ENCODE results near the gene RXRG. TPM values are rescaled to one million over a fixed set of nuclear protein-coding genes. Genes with fewer than 3 reads are reported as not detected.
"Not testable (repeated sequence)": the region's sequence is repeated elsewhere in the genome, so short reads cannot be mapped to it uniquely, and the experiment has no call there.

Gene RXRG
- total RNA-seq, 1 donor from 2014 or later, result not detected

DNA sequence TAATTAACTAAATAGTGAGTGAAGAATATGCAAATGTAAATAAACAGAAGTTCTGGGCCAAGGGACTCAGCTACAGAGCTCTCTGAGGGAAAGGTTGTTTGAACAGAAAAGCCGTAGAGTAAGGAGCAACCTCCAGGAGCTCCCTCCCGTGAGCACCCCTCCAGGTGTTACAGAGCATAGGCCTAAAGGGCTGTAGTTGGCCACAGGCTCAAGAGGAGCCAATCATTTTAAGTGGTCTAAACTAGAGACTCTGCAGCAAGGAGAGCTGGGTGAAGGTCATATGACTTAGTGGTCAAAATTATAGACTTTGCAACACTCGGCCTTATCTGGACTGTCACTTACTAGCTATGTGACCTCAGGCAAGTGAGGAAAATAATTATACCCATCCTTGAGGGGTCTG is 19.1 kb upstream of the RXRG start:
- Mint-ChIP-seq H3K27ac (ENCODE audit: unreplicated experiment) (no peak overlapping the region), H3K27me3 (ENCODE audit: unreplicated experiment) (peaks cover 6% of the 10 kb centered on the region), H3K4me1 (ENCODE audit: unreplicated experiment) (no peaks in the 10 kb centered on the region), H3K9me3 (ENCODE audit: unreplicated experiment) (no peaks in the 10 kb centered on the region), H3K4me3 (ENCODE audit: unreplicated experiment) (no peak overlapping the region), H3K36me3 (ENCODE audit: unreplicated experiment) (no peaks in the 10 kb centered on the region)
- TF ChIP-seq, protein P1, sequence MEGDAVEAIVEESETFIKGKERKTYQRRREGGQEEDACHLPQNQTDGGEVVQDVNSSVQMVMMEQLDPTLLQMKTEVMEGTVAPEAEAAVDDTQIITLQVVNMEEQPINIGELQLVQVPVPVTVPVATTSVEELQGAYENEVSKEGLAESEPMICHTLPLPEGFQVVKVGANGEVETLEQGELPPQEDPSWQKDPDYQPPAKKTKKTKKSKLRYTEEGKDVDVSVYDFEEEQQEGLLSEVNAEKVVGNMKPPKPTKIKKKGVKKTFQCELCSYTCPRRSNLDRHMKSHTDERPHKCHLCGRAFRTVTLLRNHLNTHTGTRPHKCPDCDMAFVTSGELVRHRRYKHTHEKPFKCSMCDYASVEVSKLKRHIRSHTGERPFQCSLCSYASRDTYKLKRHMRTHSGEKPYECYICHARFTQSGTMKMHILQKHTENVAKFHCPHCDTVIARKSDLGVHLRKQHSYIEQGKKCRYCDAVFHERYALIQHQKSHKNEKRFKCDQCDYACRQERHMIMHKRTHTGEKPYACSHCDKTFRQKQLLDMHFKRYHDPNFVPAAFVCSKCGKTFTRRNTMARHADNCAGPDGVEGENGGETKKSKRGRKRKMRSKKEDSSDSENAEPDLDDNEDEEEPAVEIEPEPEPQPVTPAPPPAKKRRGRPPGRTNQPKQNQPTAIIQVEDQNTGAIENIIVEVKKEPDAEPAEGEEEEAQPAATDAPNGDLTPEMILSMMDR (IDR thresholded peaks at IDR 0.05), result no peak
- DNase-seq (ENCODE audit: extremely low spot score, unreplicated experiment), result no peak

DNA sequence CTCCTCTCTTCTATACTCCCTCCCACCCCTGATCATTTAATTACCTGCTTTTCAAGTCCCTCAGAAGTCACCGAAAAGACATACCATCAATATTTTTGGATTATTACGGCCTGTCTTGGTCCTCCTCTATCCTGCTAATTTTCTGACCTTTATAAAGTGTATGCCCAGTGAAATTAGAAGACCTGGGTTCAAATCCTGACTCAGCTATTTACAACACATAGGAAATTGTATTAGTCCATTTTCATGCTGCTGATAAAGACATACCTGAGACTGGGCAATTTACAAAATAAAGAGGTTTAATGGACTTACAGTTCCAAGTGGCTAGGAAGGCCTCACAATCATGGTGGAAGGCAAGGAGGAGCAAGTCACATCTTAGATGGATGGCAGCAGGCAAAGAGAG is 14.8 kb upstream of the RXRG start:
- not testable (repeated sequence) for H3K36me3 Mint-ChIP-seq (ENCODE audit: unreplicated experiment); DNase-seq (ENCODE audit: extremely low spot score, unreplicated experiment); H3K27ac Mint-ChIP-seq (ENCODE audit: unreplicated experiment); H3K9me3 Mint-ChIP-seq (ENCODE audit: unreplicated experiment); H3K27me3 Mint-ChIP-seq (ENCODE audit: unreplicated experiment); H3K4me1 Mint-ChIP-seq (ENCODE audit: unreplicated experiment); H3K4me3 Mint-ChIP-seq (ENCODE audit: unreplicated experiment)

DNA sequence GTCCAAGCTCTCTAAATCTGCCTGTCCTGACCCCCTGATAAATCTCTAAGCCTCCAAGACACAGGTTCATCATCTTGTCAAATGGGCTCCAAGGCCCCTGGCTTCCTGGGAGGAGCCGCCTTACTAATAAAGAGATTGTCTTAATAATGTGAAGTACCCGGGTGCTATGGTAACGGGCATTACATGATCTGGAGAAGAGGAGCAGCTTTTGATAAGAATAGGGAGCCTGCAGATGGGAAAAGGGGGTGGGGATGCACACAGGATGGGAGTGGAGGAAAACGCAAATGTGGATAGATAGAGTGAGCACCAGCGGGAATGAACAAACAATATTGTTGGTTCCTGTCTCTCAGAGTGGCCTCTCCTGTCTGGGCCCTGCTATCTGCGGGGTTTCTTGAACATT is 11.9 kb upstream of the RXRG start:
- Mint-ChIP-seq H3K4me1 (ENCODE audit: unreplicated experiment) (no peaks in the 10 kb centered on the region), H3K4me3 (ENCODE audit: unreplicated experiment) (no peak overlapping the region), H3K36me3 (ENCODE audit: unreplicated experiment) (no peaks in the 10 kb centered on the region), H3K27me3 (ENCODE audit: unreplicated experiment) (peaks cover 8% of the 10 kb centered on the region), H3K9me3 (ENCODE audit: unreplicated experiment) (no peaks in the 10 kb centered on the region), H3K27ac (ENCODE audit: unreplicated experiment) (no peak overlapping the region)
- DNase-seq (ENCODE audit: extremely low spot score, unreplicated experiment), result no peak
- TF ChIP-seq, protein P1 (IDR thresholded peaks at IDR 0.05), result no peak

DNA sequence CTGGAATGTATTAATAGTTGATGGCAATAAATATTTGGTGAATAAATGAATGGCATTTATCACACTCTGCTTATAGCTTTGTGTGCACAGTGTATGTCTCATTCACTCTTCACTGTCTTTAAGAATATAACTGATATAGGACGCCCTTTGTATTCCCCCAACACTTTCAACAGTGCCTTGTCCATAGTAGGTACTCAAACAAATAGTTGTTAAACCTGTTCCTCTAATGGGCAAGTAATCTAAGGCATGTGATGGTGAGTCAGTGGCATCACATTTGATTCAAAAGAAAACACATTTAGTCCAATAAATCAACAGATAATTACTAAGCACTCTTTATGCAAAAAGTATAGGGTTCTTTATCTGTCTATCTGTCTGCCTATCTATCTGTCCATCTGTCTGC is 11.2 kb upstream of the RXRG start:
- H3K27ac Mint-ChIP-seq (ENCODE audit: unreplicated experiment), result no peak overlapping the region
- TF ChIP-seq, protein P1 (IDR thresholded peaks at IDR 0.05), result no peak
- DNase-seq (ENCODE audit: extremely low spot score, unreplicated experiment), result no peak
- H3K4me1 Mint-ChIP-seq (ENCODE audit: unreplicated experiment), result no peaks in the 10 kb centered on the region
- no peaks in the 10 kb centered on the region for H3K9me3 Mint-ChIP-seq (ENCODE audit: unreplicated experiment)
- peaks cover 8% of the 10 kb centered on the region for H3K27me3 Mint-ChIP-seq (ENCODE audit: unreplicated experiment)
- no peaks in the 10 kb centered on the region for H3K36me3 Mint-ChIP-seq (ENCODE audit: unreplicated experiment)
- no peak overlapping the region for H3K4me3 Mint-ChIP-seq (ENCODE audit: unreplicated experiment)

DNA sequence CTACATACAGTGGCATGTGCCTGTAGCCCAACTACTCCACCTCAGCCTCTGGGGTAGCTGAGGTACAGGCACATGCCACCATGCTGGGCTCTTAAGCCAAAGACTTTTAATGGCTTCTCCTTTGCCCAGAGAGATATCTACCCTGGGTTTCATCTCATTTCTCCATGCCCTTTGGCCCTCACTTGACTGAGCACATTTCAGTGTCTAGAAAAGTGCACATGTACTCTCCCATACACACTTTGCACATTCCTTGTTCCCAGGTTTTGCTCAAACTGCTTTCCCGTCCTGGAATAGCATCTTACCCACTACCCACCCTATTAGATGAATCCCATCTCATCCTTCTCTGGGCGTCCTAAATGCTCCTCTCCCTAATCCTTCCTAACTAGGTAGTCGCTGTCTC is 10.2 kb upstream of the RXRG start:
- H3K9me3 Mint-ChIP-seq (ENCODE audit: unreplicated experiment), result no peaks in the 10 kb centered on the region
- DNase-seq (ENCODE audit: extremely low spot score, unreplicated experiment), result no peak
- H3K27ac Mint-ChIP-seq (ENCODE audit: unreplicated experiment), result no peak overlapping the region
- no peaks in the 10 kb centered on the region for H3K4me1 Mint-ChIP-seq (ENCODE audit: unreplicated experiment)
- peaks cover 8% of the 10 kb centered on the region for H3K27me3 Mint-ChIP-seq (ENCODE audit: unreplicated experiment)
- no peaks in the 10 kb centered on the region for H3K36me3 Mint-ChIP-seq (ENCODE audit: unreplicated experiment)
- TF ChIP-seq, protein P1 (IDR thresholded peaks at IDR 0.05), result no peak
- H3K4me3 Mint-ChIP-seq (ENCODE audit: unreplicated experiment), result no peak overlapping the region

DNA sequence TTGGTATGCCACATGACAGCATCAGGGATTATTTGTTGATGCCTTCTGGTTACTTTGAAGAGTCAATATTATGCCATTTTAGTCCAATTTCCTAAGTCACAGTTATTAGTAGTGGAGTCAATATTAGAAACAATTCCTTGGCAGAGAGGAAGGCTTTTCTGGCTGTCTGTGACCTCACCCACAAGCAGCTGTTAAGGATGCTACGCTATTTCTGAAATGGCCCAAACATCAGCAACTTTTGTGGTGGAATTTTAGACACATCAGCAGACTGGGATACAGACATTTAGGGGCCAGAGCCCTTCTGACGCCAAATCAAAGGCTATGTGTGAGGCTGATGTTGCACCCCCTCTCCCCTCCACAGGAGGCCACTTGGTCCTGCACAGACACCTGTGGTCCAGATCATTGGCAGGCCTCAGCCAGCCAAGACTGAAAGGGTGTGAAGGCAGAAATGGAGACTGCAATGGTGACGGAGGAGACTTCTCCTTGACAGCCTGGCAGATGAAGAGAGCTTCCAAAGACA is 9.2 kb upstream of the RXRG start:
- Mint-ChIP-seq H3K27ac (ENCODE audit: unreplicated experiment) (no peak overlapping the region), H3K4me3 (ENCODE audit: unreplicated experiment) (no peak overlapping the region), H3K4me1 (ENCODE audit: unreplicated experiment) (no peaks in the 10 kb centered on the region), H3K9me3 (ENCODE audit: unreplicated experiment) (no peaks in the 10 kb centered on the region), H3K36me3 (ENCODE audit: unreplicated experiment) (no peaks in the 10 kb centered on the region), H3K27me3 (ENCODE audit: unreplicated experiment) (peaks cover 5% of the 10 kb centered on the region)
- no peak for DNase-seq (ENCODE audit: extremely low spot score, unreplicated experiment)
- TF ChIP-seq, protein P1 (IDR thresholded peaks at IDR 0.05), result no peak

Data from osteocyte (in vitro differentiated cells).